Kasumi-1 (cell line): Measurements from ENCODE around the gene ADGRA1.
"Not testable (repeated sequence)": the region's sequence is repeated elsewhere in the genome, so short reads cannot be mapped to it uniquely, and the experiment has no call there.

Source experiments
- DNase-seq, 2 experiments: peaks; one replicate each; lab custom pipeline; 2025; lab: John Stamatoyannopoulos, UW

ADGRA1 gene

GRCh38 chr10:133162910-133163856 lies 75.5 kb downstream of the ADGRA1 start:
- no peak for DNase-seq

GRCh38 chr10:133163889-133164815 lies 76.4 kb downstream of the ADGRA1 start:
- no peak for DNase-seq

- DNase-seq = no peak
These were observed 77.3 kb downstream of the ADGRA1 start for GRCh38 chr10:133164816-133165555.

- no peak for DNase-seq
These were observed 78.1 kb downstream of the ADGRA1 start for GRCh38 chr10:133165556-133166503.

GRCh38 chr10:133166504-133166827 lies 78.7 kb downstream of the ADGRA1 start:
- no peak for DNase-seq

- no peak for DNase-seq
These were observed 79.3 kb downstream of the ADGRA1 start for GRCh38 chr10:133166828-133167692.

- no peak for DNase-seq
These were observed 80.2 kb downstream of the ADGRA1 start for GRCh38 chr10:133167693-133168616.

GRCh38 chr10:133168617-133169031 lies 80.9 kb downstream of the ADGRA1 start:
- DNase-seq = no peak

- DNase-seq = no peak
These were observed 81.6 kb downstream of the ADGRA1 start for GRCh38 chr10:133169173-133169947.

GRCh38 chr10:133170092-133170491 lies 82.4 kb downstream of the ADGRA1 start:
- no peak for DNase-seq

GRCh38 chr10:133173860-133174640 lies 86.3 kb downstream of the ADGRA1 start:
- DNase-seq = no peak

- DNase-seq = no peak
These were observed 87.1 kb downstream of the ADGRA1 start for GRCh38 chr10:133174689-133175263.

GRCh38 chr10:133175624-133176023 lies 87.9 kb downstream of the ADGRA1 start:
- not testable (repeated sequence) for DNase-seq

GRCh38 chr10:133176546-133176945 lies 88.8 kb downstream of the ADGRA1 start:
- DNase-seq = no peak

- no peak for DNase-seq
These were observed 89.8 kb downstream of the ADGRA1 start for GRCh38 chr10:133177380-133178157.
